Stimulated activated CD4-positive, alpha-beta T cell treated with anti-CD3 and anti-CD28 coated beads, Interleukin-2, amount 100 ng/mL, for 4 hours (primary cell): ENCODE data around the gene SORCS1.

ENCODE experiments used
- DNase-seq: peaks from one replicate; pipeline ENCODE4 v3.0.0-alpha.2; 2020; ENCODE audit warnings: low read depth

Gene SORCS1

GRCh38 chr10:106897719-106898118, 266.8 kb downstream of the SORCS1 start:
- no peak for DNase-seq

GRCh38 chr10:106894692-106895091, 269.8 kb downstream of the SORCS1 start:
- DNase-seq = no peak

- DNase-seq = no peak
These were observed 286.9 kb downstream of the SORCS1 start for GRCh38 chr10:106877574-106877973.

- no peak for DNase-seq
These were observed 290.0 kb downstream of the SORCS1 start for GRCh38 chr10:106874604-106874889.

GRCh38 chr10:106873770-106874603, 290.5 kb downstream of the SORCS1 start:
- no peak for DNase-seq

GRCh38 chr10:106872176-106872575, 292.3 kb downstream of the SORCS1 start:
- DNase-seq = no peak

GRCh38 chr10:106866244-106866845, 298.2 kb downstream of the SORCS1 start:
- DNase-seq = no peak

- DNase-seq = no peak
These were observed 300.5 kb downstream of the SORCS1 start for GRCh38 chr10:106864031-106864430.

- DNase-seq = no peak
These were observed 301.0 kb downstream of the SORCS1 start for GRCh38 chr10:106863549-106863948.

GRCh38 chr10:106859892-106860652, 304.4 kb downstream of the SORCS1 start:
- DNase-seq = no peak

GRCh38 chr10:106857728-106858127, 306.8 kb downstream of the SORCS1 start:
- no peak for DNase-seq

GRCh38 chr10:106857213-106857612, 307.3 kb downstream of the SORCS1 start:
- DNase-seq = no peak

GRCh38 chr10:106836933-106837663, 327.4 kb downstream of the SORCS1 start:
- DNase-seq = no peak

GRCh38 chr10:106832846-106833245, 331.7 kb downstream of the SORCS1 start:
- no peak for DNase-seq

- DNase-seq = no peak
These were observed 334.0 kb downstream of the SORCS1 start for GRCh38 chr10:106830471-106830870.

- no peak for DNase-seq
These were observed 334.5 kb downstream of the SORCS1 start for GRCh38 chr10:106830006-106830405.

- DNase-seq = no peak
These were observed 337.8 kb downstream of the SORCS1 start for GRCh38 chr10:106826716-106827115.

GRCh38 chr10:106825576-106826364, 338.7 kb downstream of the SORCS1 start:
- no peak for DNase-seq

- no peak for DNase-seq
These were observed 343.9 kb downstream of the SORCS1 start for GRCh38 chr10:106820579-106820978.

- no peak for DNase-seq
These were observed 345.0 kb downstream of the SORCS1 start for GRCh38 chr10:106819490-106819889.

- no peak for DNase-seq
These were observed 348.0 kb downstream of the SORCS1 start for GRCh38 chr10:106816318-106817085.
